DOHH2 (cell line): Measurements from ENCODE around the gene IL6R.

Experiments
- CTCF ChIP-seq: fragments of 200-600 bp; sonication (generic); IDR thresholded peaks from one replicate; pipeline ENCODE4 v1.5.1; 2014; ENCODE audit warnings: antibody characterized with exemption, mild to moderate bottlenecking, low read depth, low read length; ENCODE audit not compliant: poor library complexity, severe bottlenecking
- EZH2phosphoT487 ChIP-seq: fragments of 200-600 bp; sonication (generic); IDR thresholded peaks from 2 replicates; pipeline ENCODE4 v1.6.1; 2017; ENCODE audit warnings: borderline replicate concordance, mild to moderate bottlenecking, antibody characterized with exemption, low read length, moderate library complexity, mixed read lengths

GRCh38 chr1:154423304-154423987 is 18.3 kb downstream of the IL6R start:
- no peak for TF ChIP-seq CTCF
- TF ChIP-seq EZH2phosphoT487 = no peak
